Astrocyte of the spinal cord (primary cell): ENCODE results near the gene TEX51.

Experiments
- DNase-seq: peaks from one replicate; pipeline ENCODE4 v3.0.0; 2011; ENCODE audit warnings: low read depth, low spot score
- H3K4me3 ChIP-seq: 2 replicates; pipeline ENCODE4 v1.5.1; 2011; ENCODE audit warnings: low read depth, mild to moderate bottlenecking, low read length, moderate library complexity
- CTCF ChIP-seq: IDR thresholded peaks from 2 replicates; pipeline ENCODE4 v1.5.1; 2012; ENCODE audit warnings: low read depth, mild to moderate bottlenecking, low read length, inconsistent platforms
- in situ Hi-C: cut with HindIII; loops from 2 replicates; pipeline ENCODE4 v1.10.0; 2017; ENCODE audit warnings: low sequenced_read_pairs

Gene TEX51

DNA sequence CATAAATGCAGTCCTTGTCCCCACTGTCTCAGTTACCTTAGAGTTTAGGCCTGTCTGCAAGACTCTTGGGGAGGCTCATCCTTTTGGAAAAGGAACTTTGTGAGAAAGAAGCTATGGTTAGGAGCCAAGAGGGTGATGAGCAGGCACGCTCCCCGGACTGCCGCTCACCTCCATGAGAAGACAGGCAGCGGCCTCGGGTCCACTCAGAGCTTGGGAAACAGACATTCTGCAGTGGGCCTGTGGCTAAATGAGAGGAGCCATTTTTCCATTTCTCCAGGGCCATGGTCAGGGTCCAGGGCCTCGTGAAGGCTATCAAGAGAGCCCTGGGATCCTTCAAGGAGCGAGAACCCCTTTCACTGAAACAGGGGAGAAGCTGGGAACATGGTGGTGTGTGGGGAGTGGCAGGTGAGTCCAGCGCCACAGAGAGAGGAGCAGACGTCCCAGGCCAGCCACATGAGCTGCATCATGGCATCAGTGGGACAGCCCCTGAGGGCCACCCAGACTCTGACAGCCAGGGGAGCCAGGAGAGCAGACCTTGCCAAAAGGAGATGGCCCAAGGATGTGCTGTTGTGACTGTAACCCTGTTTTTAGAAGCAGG lies 4.0 kb upstream of the TEX51 start:
- no peak for TF ChIP-seq CTCF
- DNase-seq = no peak
- in situ Hi-C loops = no loop called here
- no peak overlapping the region for H3K4me3 ChIP-seq

DNA sequence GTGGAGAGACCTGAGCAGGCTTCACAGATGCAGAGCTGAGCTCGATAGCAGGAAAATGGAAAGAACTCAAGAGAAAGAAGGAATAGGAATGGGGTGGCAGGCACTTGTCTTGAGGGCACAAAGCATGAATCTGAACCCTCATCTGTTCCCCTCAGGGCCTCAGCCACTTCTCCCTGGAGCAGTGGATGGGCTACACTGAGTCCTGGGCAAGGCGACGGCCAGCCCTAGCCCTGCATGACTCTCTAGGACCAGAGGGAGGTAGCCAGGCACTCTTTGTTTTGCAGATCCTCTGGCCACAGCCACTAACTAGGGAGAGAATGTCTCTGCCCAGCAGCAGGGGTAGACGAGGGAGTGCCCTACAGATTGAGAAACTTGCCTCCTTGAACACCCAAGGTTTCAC lies 3.4 kb upstream of the TEX51 start:
- no peak overlapping the region for H3K4me3 ChIP-seq
- no peak for DNase-seq
- in situ Hi-C loops = no loop called here
- no peak for TF ChIP-seq CTCF

- TF ChIP-seq CTCF = no peak
- no peak overlapping the region for H3K4me3 ChIP-seq
- no peak for DNase-seq
- in situ Hi-C loops = no loop called here
Observed at GRCh38 chr2:126896471-126896870, 2.2 kb upstream of the TEX51 start.

GRCh38 chr2:126899616-126900185 lies 1.0 kb downstream of the TEX51 start:
- DNase-seq = no peak
- no peak for TF ChIP-seq CTCF
- no peak overlapping the region for H3K4me3 ChIP-seq
- in situ Hi-C loops = no loop called here

GRCh38 chr2:126900646-126901319 lies 2.1 kb downstream of the TEX51 start:
- in situ Hi-C loops = no loop called here
- TF ChIP-seq CTCF = no peak
- no peak overlapping the region for H3K4me3 ChIP-seq
- DNase-seq = no peak

DNA sequence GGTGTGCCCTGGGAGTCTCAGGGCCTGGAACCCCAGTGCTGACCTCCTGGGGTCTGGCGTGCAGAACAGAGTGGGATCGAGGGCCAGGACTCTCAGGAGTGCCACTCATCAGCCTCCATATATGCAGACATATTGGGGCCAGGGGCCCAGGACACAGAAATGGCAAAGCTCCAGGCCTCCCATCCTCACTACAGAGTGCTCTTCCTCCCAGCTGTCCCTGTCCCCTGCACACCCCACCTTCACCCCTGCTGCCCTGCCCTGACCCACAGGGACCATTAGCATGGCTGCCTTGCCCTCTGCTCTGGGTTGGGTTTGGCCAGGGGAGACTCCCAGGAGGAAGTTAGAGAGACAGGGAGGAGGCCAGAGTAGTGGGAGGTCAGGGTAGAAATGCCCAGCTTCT lies 2.8 kb downstream of the TEX51 start:
- no peak for TF ChIP-seq CTCF
- no peak for DNase-seq
- in situ Hi-C loops = no loop called here
- H3K4me3 ChIP-seq = no peak overlapping the region
